NCI-H128 (cell line): Measurements from ENCODE around the gene SHOX.

ENCODE experiments used
- DNase-seq: peaks from one replicate; lab custom pipeline; 2025; ENCODE audit not compliant: unreplicated experiment; lab: John Stamatoyannopoulos, UW

SHOX gene

GRCh38 chrX:663841-664240 lies 33.2 kb downstream of the SHOX start:
- DNase-seq, result no peak

GRCh38 chrX:666762-667720 lies 36.5 kb downstream of the SHOX start:
- DNase-seq, result no peak

DNA sequence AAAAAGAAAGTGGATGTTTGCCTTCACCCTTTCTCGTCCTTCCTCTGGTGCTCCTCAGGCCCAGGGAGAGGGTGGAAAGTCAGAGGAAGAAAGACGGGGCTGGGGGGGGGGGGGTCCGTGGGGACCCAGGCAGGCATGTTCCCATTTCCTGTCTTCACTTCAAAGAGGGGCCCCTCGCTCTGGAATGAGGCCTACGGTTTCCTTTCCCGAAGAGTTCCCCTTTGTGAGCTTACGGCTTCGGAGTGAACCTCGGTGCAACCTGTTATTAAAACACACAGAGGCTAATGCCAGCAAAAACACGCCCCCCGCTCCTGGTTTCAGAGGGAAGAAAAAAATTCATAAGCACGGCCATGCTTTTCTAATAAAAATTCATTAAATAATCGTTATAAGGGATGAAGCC lies 40.1 kb downstream of the SHOX start:
- DNase-seq, result no peak

DNA sequence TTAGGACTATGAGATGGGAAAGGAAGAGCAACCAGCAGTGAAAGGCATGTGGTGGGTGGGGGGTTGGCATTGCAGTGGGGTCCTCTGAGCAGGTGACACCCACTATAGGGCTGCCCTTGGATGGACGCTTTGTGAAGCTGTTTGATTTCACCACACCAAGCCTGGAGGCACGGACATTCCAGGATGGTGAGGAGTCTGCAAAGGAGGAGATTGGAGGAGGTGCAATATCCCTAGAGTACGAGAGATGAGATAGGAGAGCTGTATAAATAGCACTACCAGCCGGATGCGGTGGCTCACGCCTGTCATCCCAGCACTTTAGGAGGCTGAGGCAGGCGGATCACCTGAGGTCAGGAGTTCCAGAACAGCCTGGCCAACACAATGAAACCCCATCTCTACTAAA lies 42.3 kb downstream of the SHOX start:
- DNase-seq, result no peak

DNA sequence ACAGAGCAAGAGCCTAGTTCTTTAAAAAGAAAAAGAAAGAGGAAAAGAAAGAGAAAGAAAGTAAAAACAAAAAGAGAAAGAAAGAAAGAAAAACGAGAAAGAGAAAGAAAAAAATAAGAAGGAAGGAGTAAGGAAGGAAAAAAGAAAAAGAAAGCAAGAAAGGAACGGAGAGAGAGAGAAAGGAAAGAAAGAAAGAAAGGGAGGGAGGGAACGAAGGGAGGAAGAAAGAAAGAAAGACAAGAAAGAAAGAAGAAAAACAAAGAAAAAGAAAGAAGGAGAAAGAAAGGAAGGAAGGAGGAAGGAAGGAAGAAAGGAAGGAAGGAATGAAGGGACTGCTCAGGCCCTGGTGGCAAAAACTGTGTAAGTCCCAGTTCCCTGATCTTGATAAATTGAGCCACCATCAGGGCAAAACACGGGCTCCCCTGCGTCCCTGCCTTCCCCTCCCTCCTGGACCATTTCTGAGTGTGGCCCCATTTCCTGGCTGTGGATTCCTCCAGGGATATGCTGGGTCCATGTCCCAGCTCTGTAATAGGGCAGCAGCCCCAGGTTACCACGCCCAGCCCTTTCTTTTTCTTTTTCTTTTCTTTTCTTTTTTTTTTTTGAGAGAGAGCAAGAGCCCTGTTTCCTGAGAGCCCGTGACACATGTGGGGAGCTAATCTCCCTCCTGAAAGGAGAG lies 44.8 kb downstream of the SHOX start:
- DNase-seq, result no peak

DNA sequence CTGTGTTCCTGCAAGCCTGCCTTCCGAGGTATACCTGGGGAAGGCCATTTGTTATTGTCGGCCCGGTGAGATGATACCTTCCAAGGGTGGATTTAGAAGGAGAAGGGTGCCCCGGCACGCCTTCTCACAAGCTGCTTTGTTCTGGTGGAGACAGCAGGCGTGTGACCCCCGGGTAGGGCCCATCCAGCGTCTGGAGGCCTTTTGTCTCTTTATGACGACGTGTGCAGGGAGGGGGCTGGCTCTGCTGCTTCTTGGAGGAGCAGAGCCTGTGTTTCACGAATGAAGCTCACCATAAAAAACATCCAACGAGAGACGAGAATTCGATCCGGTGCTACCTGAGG lies 45.3 kb downstream of the SHOX start:
- no peak for DNase-seq

- DNase-seq, result no peak
These were observed 46.8 kb downstream of the SHOX start for GRCh38 chrX:677376-677775.

DNA sequence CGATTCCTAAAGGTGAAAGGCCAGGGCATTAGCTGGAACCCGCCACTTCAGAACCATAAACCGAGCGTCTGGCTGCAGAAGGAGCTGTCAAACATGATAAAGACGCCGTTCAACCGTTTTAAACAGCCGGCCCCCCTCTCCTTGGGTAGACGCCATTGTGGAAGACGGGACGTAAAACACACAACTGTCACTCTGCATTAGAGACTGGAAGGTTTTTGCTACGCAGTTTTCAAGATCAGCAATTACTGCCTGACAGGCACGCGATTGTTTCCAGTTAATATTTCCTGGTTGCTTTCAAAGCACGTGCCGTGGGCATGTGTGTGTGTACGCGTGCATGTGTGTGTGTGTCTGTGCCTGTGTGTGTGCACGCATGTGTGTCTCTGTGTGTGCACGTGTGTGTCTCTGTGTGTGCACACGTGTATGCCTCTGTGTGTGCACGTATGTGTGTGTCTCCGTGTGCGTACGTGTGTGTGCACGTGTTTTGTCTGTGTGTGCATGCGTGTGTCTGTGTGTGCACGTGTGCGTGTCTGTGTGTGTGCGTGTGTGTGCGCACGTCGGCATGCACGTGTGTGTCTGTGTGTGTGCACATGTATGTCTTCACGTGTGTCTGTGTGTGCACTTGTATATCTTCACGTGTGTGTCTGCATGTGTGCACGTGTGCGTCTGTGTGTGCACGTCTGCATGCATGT lies 48.8 kb downstream of the SHOX start:
- no peak for DNase-seq

- DNase-seq, result no peak
These were observed 49.5 kb downstream of the SHOX start for GRCh38 chrX:680062-680461.

- no peak for DNase-seq
These were observed 51.4 kb downstream of the SHOX start for GRCh38 chrX:681989-682388.

GRCh38 chrX:682892-683291 lies 52.3 kb downstream of the SHOX start:
- DNase-seq, result no peak

- no peak for DNase-seq
These were observed 53.0 kb downstream of the SHOX start for GRCh38 chrX:683576-683975.

DNA sequence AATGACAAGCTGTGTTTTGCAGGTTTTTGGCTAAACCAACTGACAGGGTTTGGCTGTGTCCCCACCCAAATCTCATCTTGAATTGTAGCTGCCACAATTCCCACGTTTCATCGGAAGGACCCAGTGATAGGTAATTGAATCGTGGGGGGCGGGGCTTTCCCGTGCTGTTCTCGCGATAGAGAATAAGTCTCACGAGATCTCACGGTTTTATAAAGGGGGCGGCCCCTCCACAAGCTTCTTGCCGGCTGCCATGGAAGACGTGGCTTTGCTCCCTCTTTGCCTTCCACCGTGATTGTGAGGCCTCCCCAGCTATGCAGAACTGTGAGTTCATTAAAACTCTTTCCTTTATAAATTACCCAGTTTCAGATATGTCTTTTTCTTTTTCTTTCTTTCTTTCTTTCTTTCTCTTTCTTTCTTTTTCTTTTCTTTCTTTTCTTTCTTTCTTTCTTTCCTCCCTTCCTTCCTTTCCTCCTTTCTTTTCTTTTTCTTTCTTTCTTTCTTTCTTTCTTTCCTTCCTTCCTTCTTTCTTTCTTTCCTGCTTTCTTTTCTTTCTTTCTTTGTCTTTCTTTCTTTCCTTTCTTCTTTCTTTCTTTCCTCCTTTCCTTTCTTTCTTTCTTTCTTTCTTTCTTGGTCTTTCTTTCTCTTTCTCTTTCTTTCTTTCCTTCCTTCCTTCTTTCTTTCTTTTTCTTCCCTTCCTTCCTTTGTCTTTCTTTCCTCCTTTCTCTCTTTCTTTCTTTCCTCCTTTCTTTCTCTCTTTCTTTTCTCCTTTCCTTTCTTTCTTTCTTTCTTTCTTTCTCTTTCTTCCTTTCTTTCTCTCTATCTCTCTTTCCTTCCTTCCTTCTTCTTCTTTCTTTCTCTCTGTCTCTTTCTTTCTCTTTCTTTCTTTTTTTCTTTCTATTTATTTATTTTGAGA lies 54.8 kb downstream of the SHOX start:
- no peak for DNase-seq

- DNase-seq, result no peak
These were observed 59.4 kb downstream of the SHOX start for GRCh38 chrX:689983-690382.

DNA sequence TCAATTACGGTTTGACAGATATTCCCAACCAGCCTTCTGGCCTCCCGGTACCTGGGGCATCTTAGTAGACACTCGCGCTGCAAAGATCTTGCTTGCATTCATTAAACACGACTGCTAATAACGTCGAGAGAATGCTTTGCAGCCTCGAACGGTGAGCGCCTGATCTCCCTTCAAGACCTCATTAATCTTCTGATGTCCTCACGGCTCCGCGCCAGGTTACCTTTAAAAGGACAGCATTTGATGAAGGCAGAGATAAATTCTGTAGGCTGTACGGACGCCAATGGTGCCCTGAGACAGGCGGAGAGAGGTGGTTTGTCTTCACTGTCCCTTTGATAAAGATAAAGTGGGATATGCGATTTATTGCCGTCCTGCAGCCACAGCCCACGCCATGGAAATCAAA lies 64.2 kb downstream of the SHOX start:
- DNase-seq, result no peak

- no peak for DNase-seq
These were observed 67.6 kb downstream of the SHOX start for GRCh38 chrX:698206-698605.

GRCh38 chrX:700936-701335 lies 70.3 kb downstream of the SHOX start:
- no peak for DNase-seq

DNA sequence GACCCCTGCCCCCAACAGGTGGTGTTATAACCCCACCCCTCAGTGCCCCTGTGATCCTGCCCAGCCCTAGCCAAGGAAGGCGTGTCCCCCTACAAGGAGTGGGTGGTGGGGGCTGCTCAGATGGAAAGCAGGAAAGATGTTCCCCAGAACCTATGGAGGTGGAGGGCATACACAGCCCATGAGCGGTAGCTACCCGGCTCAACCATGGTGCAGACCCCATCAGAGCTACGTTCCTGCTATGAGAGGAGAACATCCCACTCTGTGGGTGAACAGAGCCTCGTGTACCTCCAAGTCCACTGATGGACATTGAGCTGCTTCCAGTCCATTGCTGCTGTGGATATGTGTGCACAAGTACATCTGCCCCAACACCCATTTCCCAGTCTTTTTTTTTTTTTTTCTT lies 71.1 kb downstream of the SHOX start:
- no peak for DNase-seq

DNA sequence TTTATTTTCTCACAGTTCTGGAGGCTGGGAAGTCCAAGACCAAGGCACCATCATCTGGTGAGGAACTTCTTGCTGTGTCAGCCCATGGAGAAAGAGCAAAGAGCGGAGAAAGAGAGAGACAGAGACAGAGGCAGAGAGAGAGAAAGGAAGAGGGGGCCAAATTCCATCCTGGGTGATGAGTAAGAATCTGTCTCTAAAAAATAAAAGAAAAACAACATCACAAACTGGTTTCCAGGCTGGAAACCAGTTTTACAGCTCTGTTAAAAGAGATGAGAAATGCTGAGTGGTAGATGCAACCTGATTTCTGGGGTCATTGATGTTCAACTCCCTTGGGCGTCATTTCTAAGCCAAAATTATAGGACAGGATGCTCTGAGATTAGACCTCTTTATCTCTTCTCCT lies 72.9 kb downstream of the SHOX start:
- DNase-seq, result no peak

DNA sequence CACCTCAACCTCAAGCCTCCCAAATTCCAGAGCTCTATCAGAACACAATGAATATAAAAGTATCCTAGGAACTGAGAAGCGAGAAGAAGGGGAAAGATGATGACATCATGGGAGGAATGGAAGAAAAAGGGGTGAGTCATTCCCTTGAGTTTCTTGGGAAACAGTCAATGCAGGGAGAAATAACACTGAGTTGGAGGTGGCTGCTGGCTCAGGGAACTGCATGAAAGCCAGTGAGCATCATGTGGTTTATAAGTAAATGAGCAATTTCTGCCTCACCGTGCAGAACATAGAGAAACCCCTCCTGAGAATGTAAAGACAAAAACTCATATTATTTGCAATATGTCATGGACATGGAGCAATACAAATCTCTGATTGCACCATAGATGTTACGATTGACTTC lies 73.3 kb downstream of the SHOX start:
- DNase-seq, result no peak
